Anterior cingulate cortex (tissue), 58 donors: ENCODE data around the gene GLIPR1L1.
A peak's percentile ranks its signal among the peaks of the same experiment; 100 is the strongest.
"Not testable (repeated sequence)": the region's sequence is repeated elsewhere in the genome, so short reads cannot be mapped to it uniquely, and the experiment has no call there.

Source experiments
- DNase-seq, 58 donors: peaks; one replicate each; lab custom pipeline; 2025; lab: John Stamatoyannopoulos, UW

The GLIPR1L1 gene

DNA sequence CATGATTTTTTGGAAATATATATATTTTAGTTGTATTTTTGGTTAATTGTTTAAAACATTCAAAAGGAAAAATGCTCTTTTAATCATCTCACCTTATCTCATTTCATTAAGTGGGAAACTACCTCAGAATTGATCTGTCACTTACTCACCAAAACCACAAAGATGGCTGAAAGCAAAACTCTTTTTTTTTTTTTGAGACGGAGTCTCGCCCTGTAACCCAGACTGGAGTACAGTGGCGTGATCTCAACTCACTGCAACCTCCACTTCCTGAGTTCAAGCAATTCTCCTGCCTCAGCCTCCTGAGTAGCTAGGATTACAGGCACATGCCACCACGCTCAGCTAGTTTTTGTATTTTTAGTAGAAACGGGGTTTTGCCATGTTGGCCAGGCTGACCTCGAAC is 11.7 kb downstream of the GLIPR1L1 start:
- DNase-seq = not testable (repeated sequence)

DNA sequence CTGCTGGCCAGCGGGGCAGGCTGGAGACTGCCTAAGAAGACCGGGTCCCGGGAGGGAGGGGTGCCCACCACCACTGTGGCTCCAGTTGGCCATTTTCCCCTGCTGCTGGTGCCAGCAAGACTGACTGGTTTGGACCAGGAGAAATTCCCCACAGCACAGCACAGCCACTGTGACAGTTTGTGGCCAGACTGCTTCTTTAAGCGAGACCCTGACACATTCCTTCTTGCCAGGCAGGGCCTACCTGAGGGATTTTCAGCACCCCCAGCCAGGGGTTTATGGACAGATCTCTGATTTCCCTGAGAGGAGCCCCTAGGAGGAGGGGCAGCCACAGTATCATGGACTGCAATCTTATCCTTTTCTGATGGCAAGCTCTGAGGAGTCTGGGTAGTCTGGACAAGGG is 15.5 kb downstream of the GLIPR1L1 start:
- no peak for DNase-seq

DNA sequence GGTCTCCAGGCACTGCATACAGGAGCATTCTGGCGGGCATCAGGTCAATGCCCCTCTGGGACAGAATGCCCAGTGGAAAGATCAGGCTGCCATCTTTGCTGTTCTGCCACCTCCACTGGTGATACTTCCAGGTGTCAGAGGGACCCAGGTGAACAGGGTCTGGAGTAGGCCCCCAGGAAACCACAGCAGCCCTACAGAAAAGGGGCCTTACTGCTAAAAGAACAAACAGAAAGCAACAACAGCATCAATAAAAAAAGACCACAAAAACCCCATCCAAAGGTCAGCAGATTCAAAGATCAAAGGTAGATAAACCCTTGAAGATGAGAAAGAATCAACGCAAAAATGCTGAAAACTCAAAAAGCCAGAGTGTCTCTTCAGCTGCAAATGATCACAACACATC is 15.9 kb downstream of the GLIPR1L1 start:
- DNase-seq = no peak

DNA sequence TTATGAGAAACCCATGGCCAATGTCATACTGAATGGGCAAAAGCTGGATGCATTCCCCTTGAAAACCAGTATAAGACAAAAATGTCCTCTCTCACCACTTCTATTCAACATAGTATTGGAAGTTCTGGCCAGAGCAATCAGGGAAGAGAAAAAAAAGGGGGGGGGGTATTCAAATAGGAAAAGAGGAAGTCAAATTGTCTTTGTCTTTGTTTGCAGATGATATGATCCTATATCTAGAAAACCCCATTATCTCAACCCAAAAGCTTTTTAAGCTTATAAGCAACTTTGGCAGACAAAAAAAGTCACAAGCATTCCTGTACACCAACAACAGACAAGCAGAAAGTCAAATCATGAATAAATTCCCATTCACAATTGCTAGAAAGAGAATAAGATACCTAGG is 19.5 kb downstream of the GLIPR1L1 start:
- no peak for DNase-seq

DNA sequence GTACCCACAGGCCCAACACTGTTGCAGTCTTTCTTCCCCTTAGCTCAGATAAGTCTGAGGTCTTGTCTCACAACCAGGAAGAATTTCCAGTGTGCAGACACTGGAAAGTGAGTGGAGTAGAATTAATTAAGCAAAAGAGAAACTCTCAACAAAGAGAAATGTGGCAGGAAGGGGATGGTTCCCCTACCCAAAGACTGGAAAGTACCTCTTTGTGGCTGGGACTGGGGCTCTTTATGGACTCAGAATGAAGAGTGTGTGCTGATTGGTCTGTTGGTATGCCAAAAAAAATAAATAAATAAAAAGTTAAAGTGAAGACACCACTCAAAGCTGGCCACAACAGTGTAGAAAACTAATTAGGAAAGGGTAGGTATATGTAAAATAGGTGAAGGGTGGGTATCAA is 26.4 kb downstream of the GLIPR1L1 start:
- DNase-seq = no peak

DNA sequence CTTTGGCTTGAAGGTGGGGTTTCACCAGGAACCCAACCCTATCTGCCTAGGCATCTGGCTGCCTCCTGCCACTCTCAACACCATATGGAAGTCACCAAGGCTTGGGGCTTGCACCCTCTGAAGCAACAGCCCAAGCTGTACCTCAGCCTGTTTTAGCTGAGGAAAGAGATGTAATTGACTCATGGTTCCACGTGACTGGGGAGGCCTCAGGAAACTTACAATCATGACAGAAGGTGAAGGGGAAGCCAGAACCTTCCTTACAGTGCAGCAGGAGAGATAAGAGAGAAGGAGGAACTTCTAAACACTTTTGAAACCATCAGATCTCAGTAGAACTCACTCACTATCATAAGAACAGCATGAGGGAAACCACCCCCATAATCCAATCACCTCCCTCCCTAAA is 26.9 kb downstream of the GLIPR1L1 start:
- DNase-seq = no peak

DNA sequence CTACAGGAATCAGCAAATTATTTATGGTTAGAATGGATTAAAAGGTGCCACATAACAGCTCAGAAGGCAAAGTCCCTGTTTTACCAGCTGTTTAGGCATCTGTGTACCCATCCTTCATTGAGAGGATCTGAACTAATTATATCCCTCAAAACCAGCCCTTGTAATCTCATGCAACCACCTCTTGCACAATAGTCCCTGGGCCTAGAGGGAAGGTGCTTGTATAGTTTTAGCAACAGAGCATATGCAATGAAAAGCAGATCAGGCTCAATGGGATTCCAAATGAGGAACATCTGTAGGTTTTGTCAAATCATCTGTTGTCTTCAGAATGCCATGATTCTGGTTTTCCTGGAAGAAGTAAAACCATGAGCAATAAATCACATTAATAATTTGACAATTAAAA is 30.4 kb downstream of the GLIPR1L1 start:
- no peak for DNase-seq

DNA sequence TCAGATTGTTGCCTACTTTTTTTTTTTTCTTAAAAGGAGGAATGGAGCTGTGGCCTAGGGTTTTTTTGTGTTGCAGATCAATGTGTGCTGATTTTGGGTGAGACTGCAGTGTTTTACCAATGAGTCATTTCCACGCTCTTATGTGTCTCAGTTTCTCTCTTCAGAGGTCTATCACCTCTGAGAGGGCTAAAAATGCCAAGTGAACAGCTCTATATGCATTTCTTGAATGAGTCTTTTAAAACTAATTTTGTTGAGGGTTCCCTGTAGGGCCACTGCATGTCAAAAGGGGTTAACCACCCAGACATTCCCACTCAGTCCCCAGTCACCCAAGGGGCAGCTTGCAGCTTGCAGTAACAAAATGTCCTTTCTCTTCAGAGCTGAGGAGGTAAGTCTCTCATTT is 32.2 kb downstream of the GLIPR1L1 start:
- DNase-seq = no peak

DNA sequence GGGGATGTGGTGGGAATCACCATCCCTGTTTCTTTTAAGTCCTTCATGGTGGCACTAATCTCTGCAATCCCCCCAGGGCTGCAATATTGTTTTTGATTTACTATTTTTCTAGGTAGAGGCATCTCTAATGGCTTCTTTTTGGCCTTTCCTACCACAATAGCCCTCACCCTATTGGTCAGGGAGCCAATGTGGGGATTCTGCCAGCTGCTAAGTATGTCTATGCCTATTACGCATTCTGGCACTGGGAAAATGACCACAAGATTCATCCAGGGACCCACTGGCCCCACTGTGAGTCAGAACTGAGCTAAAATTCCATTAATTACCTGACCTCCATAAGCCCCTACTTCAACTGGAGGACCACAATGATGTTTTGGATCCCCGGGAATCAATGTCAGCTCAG is 40.5 kb downstream of the GLIPR1L1 start:
- no peak for DNase-seq

DNA sequence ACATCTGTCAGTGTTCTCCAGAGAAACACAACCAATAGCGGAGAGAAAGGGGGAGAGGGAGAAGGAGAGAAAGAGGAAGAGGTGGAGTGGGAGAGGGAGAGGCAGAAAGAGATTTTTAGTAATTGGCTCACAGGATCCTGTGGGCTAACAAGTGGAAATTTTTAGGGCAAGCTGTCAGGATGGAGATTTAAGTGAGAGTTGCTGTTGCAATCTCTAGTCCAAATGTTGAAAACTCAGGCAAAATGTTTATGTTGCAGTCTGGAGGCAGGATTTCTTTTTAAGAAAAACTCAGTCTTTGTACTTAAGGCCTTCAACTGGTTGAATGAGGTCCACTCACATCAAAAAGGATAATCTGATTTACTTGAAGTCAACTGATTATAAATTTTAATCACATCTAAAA is 43.9 kb downstream of the GLIPR1L1 start:
- DNase-seq = peak in 3 of 58 donors; percentile 13 to 60 (median 26)

DNA sequence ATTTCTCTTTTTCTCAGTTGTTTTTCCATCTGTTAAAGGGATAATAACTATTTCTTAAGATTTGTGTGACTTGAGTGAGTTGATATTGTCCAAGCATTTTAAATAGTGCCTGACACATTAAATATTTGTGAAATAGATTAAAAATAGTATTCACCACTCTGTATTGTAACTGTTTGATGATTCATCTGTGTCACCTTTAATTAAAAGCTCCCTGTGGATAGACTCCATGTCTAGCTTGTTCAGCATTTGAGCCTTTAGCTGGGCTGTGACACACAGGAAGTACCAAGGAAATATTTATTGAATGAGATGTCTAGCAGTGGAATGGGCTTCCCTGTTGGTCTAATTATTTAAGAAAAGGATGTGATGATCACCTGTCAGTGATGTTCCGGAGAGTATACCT is 54.6 kb downstream of the GLIPR1L1 start:
- DNase-seq = no peak

DNA sequence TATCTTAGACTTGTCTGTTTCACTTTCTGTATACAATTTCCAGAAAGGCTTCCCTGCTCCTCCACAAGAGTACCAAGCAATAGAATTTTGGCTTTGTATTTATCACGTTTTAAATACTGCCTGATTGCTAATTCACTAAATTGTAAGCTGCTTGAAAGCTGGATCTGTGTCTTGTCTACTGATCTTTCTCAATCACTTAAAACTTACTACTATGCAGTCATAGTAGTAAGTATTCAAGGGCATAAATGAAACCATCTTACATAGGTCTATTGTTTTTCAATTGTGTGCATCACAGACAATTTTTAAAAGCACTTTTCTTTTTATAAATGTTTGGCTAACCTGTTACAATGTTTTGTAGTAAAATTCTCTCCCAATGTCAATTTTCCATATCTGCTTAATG is 55.2 kb downstream of the GLIPR1L1 start:
- no peak for DNase-seq

DNA sequence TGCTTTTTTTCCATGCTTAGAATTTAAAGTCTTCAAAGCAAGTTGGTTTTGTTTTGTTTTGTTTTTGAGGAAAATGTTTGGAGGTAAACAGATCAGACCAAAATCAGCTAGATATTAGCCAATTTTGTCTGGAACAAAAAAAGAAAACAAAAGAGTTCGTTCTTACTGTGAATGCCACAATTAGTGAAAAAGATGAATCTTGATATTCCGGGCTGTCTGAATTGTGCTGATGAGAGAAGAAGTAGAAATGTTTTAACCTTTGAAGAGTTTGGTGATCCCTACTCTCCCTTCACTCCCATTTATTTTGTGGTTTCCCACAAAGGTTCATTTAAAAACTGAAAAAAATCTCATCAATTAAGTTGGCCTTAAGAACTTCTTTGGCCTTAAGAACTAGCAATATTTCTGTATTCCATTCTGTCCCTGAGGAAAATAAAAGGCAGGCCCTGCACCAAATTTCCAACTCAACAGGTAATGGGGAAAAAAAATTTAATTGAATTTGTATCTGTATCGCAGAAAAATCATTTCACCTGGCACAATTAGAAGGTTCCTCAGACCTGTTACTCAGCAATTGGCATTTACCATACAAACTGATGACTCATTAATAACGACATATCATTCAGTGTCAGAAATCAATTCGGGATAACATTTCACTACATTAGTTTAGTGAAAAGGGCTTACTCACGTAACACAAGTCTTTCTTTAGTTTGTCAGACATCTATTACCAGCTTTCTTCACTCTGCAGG is 55.9 kb downstream of the GLIPR1L1 start:
- no peak for DNase-seq

DNA sequence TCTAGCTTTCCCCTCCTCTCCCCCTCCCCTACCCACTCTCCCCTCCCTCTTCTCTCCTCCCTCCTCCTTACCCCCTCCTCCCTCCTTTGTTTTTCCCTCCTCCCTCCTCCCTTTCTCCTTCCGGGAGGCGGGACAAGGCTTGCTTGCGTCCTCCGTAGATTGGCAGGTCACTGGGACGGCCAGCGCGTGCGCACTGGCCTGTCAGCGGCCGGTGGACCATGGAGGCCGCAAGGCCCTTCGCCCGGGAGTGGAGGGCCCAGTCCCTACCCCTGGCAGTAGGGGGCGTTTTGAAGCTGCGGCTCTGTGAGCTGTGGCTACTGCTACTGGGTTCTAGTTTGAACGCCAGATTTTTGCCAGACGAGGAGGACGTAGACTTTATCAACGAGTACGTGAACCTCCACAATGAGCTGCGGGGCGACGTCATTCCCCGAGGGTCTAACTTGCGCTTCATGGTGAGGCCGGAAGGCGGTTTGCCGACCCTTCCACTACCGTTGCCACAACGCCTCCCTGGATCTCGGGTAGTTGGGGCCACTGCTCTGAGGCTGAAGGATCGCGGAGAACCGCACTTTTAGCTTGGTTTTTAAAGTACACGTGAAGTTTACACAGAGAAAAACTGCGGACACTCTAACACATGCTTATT is 56.5 kb downstream of the GLIPR1L1 start, which contains the start of gene GLIPR1L2:
TSS of gene GLIPR1L2 (plus strand) at position 191 of the 640 bp plus-strand sequence. CDS start at position 219, 28 bp downstream.
- peak; percentile 68 to 98 (median 94) for DNase-seq

DNA sequence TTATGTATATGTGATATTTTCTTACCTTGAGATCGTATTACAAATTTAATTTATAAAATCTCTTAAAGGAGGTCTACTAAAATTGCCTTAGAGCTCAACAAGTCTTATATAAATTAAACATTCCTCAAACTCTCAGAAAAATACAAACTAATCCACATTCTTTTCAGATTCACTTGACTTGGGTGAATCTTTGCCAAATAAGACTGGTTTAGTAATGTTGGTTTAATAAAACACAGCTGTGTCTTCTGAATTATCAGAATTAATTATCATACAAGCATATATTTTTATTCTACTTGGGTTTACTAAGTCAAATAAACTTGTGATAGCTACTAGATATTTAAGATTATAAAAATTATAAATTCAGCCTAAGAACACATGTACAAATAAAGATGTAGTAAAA is 69.8 kb downstream of the GLIPR1L1 start:
- DNase-seq = no peak

DNA sequence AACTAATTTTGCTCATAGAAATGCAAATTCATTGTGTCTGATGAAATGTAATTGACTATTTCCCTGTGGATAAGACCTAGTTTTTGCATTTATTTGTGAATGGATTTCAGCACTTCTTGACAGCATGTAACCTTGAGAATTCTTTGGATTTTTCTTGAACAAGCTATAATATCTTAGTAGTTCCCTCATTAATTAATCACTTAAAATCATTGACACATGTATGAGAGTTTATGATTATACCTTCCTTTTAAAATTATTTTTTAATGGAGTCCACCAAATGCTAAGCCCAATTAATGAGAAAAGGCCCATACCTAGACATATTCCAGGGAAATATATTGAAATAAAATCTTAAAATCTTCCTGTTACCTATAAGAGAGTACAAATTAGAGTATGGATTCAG is 73.2 kb downstream of the GLIPR1L1 start:
- no peak for DNase-seq

DNA sequence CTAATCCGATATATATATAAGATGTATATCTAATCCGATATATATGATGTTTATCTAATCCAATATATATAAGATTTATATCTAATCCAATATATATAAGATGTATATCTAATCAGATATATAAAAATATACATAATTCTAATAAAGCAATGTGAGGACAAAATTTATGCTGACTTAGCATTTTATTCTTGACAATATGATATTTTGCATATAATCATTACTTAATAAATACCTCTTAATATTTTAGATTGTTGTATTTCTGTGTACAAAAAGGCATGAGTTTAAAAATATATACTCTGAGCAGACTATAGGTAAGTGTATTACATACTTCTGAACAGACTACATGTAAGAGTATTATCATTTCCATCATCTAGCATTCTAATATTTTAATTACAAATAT is 75.4 kb downstream of the GLIPR1L1 start:
- DNase-seq = no peak

DNA sequence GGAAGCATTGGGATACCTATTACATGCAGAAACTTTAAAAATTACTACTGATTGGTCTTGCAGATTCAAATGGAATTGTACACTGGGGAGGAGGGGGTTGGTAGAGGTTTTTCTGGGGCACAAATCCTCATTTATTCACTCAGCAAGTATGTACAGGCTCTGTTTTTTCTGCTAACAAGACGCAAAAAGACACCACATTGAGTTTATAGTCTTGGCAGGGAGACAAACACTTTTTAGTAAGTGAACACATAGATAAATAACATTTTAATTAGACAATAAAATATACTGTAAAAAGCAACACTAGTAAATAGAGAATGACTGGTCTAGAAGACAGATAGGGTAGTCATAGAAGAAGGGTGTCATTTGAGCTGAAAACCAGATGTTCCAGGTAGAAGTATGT is 80.2 kb downstream of the GLIPR1L1 start:
- DNase-seq = no peak

DNA sequence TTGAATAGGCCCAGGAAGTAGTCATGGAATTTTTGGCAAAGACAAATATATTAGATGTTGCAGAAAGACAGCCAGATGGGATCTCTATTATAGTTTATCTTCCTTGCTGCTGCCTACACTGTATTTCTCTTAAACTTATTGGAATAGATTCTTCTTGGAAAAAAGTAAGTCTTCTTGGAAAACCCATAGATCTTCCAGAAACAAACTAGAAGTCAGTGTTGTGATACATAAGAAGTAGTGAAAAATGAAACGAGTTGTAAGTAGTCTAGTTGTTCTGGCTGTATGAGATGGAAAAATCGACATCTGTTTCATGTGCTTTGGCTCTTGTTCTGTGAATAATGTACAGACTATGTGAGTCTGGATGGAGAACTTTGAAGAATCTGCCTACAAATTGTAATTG is 85.4 kb downstream of the GLIPR1L1 start:
- no peak for DNase-seq
